GM19023 (cell line): ENCODE data around the gene ZMIZ2.
"Not testable (repeated sequence)": the region's sequence is repeated elsewhere in the genome, so short reads cannot be mapped to it uniquely, and the experiment has no call there.

Experiments
- ATAC-seq: cut with Tn5 transposase; IDR thresholded peaks from one replicate; pipeline ENCODE4 v1.9.1; 2021; ENCODE audit warnings: mild to moderate bottlenecking, moderate library complexity; ENCODE audit not compliant: unreplicated experiment

The ZMIZ2 gene

DNA sequence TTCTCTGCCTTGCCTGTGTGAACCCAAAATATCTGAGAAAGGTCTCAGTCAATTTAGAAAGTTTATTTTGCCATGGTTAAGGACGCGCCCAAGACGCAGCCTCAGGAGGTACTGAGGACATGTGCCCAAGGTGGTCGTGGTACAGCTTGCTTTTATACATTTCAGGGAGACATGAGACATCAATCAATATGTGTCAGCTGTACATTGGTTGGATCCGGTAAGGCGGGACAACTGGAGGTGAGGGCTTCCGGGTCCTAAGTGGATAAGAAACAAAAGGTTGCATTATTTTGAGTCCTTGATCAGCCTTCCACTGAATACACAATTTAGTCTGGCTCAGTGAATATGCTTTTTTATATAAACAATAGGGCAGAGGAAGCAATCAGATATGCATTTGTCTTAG, 22.4 kb upstream of the ZMIZ2 start:
- ATAC-seq: not testable (repeated sequence)

DNA sequence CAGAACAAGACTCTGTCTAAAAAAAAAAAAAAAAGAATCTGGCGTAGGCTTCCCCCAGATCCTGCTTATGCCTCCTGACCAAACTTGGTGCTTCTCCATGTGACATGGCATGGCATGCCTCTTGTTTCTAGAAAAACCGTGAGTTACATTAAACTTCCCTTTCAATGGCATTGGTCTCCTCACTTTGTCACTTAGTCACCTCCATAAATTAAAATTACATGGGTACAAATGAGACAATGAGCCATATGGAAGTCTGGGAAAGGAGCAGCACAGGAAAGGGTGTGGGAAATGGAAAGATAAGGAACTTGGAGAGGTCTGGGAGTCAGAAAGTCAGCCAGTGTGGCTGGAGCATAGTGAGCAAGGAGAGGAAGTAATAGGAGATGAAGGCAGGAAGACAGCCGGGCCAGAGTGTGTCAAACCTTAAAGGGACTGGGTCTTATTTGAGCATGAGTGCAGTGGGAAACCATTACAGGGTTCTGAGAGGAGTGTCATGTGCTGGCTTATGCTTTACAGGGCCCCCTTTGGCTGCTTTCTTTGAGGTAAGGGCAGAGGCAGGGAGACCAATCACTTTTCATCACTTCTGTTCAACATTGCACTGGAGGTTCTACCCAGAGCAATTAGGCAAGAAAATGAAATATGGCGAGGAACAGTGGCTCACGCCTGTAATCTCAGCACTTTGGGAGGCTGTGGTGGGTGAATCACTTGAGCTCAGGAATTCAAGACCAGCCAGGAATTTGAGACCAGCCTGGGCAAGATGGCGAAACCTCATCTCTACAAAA, 21.3 kb upstream of the ZMIZ2 start:
- ATAC-seq: no peak

DNA sequence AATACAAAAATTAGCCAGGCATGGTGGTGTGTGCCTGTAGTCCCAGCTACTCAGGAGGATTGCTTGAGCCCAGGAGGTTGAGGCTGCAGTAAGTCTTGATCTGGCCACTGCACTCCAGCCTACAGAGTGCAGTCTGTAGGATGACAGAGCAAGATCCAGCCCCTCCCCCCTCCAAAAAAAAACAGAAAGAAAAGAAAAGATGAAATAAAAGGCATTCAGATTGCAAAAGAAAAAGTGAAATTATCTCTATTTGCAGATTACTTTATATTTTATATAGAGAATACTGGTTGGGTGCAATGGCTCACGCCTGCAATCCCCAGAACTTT, 20.7 kb upstream of the ZMIZ2 start:
- ATAC-seq: no peak

DNA sequence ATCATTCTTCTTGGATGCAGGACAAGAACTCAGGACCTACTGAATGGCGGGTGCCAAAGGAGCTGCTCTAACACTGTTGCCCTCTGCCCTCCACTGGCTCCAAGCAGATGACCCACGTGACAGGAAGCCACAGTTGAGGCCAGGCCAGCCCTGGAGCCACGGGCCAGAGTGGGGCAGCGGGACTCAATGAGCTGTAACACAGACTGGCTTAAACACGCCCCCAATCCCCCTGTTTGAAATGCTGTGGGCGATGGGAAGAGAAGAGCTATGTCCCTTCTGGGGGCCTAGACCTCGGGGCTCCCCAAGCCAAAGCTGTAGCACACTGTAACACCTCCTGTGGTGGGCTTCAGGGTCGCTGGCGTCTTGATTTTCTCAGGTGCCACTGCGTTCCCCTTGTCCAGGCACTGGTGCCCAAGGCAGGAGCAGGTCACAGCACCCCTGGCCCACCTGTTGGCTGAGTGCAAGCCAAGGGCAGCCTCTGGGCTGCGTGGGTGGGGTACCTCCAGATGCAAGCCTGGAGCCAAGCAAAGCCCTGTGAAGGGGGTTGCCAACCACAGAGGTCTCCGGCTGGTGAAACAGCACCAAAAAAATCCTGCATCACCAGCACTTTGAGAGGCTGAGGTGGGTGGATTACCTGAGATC, 18.6 kb upstream of the ZMIZ2 start:
- no peak for ATAC-seq

- not testable (repeated sequence) for ATAC-seq
These were observed 15.7 kb upstream of the ZMIZ2 start for GRCh38 chr7:44732971-44733370.

GRCh38 chr7:44733708-44734481, 14.8 kb upstream of the ZMIZ2 start:
- ATAC-seq: no peak

GRCh38 chr7:44735403-44736165, 13.1 kb upstream of the ZMIZ2 start:
- no peak for ATAC-seq

- no peak for ATAC-seq
These were observed 11.8 kb upstream of the ZMIZ2 start for GRCh38 chr7:44736896-44737295.

GRCh38 chr7:44738051-44738723, 10.5 kb upstream of the ZMIZ2 start:
- no peak for ATAC-seq

- ATAC-seq: no peak
These were observed 9.6 kb upstream of the ZMIZ2 start for GRCh38 chr7:44738876-44739665.

DNA sequence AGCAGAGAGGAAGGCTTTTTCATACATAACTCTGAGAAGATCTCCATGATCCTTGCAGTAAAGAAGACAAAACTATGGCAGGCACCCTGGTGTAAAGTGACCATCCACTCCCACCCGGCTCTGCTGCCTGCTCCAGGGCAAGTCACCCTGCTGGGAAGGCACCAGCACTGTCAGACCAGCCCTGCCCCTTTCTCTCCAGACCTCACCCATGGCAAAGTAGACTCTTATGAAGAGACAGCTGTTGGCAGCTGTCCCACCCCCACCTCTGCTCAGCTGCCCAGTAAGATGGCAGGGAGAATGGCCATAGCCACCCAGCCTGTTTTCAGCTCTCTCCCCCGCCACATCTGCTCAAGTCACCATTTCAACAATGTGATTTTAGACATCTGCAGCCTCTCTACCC, 8.6 kb upstream of the ZMIZ2 start:
- ATAC-seq: no peak

- no peak for ATAC-seq
These were observed 4.9 kb upstream of the ZMIZ2 start for GRCh38 chr7:44743750-44744149.

DNA sequence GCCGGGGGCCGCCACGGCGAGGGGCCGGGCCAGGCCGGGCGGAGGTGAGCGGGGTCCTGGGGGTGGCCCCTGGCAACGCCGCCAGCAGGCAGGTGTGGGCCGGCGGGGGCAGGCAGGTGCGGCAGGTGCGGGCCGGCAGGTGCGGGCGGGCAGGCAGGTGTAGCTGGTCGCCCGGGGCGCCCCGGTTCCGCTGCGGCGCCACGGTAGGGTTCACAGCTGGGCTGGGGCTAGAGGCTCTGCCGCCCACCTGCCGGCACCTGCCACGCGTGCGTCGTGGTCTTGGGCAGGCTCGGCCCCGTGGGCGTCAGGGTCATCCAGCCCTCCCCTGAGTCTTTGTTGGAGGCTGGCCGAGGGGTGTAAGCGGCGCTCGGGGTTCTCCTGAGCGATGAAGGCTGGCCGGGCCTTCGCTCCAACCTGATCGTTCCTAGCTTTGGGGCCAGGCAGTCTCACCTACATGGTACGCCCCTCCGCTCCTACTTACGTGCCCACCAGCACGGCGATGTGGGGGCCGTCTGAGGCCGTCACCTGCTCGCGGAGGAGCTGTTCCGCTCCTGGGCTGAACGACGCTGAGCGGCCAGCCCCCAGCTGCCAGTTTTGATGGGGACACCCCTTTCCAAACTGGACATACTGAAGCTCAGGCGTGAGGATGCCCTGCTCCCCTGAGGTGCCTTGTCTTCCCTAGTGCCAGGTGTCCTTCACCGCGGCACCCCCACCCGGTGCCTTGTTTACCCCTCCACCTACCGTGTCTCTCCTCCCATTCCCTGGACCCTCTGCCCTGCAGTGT, 493 bp downstream of the ZMIZ2 start:
- ATAC-seq: peak; percentile 23

DNA sequence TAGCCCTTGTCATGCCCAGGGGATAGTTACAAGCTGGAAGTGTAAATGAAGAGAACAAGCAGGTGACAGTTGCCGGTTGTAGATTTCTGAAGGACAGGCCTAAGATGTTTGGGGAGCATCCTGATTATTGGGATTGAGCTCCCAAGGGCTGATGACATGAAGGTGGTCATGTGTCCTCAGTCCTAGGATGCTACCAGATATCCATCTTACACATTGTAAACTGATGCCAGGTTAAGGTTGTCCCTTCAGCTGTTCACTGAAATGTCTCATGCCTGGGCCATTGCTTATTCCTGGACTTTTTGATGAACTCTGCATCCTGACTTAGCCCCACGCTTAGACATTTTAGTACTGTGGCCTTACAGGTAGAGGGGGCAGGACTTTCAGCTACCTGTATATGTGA, 1.3 kb downstream of the ZMIZ2 start:
- ATAC-seq: no peak

DNA sequence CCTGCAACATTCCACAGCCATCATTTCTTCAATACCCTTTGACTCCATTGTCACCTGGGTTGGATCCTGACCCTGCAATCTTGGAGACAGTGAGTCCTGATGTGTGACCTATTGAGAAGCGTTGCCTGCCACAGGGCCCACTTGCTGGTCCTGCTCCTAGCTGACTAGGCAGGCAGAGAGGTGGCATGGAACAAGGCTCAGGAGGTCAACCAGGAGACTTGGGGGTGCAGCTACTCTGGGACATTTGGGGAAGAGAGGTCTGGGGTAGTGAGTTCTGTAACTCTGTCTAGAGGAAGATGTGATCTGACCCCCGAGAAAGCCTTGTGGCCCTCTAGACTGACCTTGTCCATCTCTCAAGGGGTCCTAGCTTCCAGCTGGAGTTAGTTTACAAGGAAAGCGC, 1.8 kb downstream of the ZMIZ2 start:
- ATAC-seq: no peak

DNA sequence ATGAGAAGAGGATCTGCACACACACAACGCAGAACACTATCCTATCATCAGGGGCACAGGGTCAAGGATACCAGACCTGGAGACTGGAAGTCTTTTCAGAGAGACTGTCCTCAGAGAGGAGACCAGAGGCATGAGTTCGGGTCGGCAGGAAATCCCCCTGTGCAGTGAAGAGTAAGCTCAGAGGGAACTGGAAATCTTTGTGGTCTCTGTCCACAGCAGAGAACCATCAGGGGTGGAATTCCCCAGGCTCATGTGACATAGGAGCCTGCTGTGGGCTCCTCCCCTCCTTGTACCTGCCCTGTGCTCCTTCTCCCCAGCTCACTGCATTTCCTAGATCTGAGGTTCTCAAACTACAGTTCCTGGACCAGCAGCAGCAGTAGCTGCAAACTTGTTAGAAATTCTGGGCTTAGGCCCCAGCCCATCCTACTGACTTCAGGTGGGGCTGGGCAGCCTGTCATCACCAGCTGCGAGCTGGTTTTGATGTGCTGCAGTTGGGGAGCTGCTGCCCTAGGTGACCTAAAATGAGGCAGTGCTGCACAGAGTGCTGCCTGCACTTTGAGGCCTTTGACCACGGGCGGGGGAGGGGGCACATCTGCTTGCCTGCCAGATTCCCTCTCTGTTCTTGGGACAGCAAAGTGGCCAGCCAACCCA, 2.4 kb downstream of the ZMIZ2 start:
- peak; percentile 61 for ATAC-seq

- no peak for ATAC-seq
These were observed 4.2 kb downstream of the ZMIZ2 start for GRCh38 chr7:44752822-44753221.

- ATAC-seq: no peak
These were observed 6.4 kb downstream of the ZMIZ2 start for GRCh38 chr7:44754802-44755697.
